IPS-NIHi11 (cell line): Measurements from ENCODE around the gene AP1S2.

Source experiments
- DNase-seq: peaks from one replicate; pipeline ENCODE4 v3.0.0; 2012; ENCODE audit warnings: mixed read lengths, low spot score

AP1S2 gene

DNA sequence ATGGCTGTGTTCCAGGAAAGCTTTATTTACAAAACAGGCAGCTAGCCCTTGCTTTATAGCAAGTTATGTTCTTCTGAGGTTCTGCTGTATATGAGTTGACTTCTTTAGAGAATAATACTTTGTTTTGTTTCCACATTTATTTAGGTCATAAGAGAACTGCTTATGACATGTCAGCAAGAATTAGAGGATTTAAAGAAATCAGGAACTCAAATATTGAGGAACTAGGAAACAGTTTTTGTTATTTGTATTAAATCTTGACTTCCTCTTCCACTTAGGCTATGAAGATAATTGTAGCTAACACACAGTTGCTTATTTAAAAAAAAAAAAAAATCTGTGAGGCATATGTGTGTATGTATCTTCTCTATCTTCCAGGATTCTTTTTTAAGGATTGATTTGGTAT is 50.0 kb downstream of the AP1S2 start:
- no peak for DNase-seq

DNA sequence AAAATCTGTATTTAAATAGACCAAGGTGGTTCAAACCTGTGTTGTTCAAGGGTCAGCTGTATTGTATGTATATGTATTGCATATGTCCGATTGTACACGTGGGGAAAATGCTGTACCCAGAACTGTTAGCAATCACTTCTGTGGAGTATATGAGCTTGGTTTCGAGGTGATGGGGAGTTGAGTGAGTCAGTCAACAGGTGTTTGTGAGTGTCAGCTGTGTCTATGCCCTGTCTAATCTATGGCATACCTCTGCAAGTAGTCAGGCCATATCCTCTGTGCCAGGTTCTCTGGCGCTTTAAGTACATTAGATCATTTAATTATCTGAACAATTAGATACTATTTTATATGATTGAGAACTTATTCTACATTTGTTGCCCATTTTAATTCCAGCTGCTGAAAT is 56.9 kb downstream of the AP1S2 start:
- DNase-seq = no peak

DNA sequence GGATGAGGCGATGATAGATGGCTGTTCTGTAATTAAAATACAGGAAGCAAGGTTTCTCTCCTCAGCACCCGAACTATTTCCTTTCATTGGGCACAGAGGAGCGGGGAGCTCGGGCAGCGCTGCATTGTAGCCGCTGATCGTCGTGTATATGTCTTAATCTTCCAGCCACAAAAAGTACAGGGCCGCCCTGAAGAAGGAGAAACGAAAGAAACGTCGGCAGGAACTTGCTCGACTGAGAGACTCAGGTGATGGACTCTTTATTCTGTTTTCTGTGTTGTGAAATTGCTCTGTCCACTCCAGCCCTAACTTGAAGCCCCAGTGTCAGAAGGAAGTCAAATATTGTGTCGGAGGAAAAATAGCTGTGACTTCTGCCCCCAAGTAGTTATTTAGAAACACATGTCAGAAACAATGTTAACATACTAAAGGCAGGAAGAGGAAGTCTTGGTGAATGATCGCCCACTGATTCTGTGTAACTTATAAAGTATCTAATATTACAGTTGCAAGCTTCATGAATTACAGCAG is 63.8 kb downstream of the AP1S2 start:
- no peak for DNase-seq

DNA sequence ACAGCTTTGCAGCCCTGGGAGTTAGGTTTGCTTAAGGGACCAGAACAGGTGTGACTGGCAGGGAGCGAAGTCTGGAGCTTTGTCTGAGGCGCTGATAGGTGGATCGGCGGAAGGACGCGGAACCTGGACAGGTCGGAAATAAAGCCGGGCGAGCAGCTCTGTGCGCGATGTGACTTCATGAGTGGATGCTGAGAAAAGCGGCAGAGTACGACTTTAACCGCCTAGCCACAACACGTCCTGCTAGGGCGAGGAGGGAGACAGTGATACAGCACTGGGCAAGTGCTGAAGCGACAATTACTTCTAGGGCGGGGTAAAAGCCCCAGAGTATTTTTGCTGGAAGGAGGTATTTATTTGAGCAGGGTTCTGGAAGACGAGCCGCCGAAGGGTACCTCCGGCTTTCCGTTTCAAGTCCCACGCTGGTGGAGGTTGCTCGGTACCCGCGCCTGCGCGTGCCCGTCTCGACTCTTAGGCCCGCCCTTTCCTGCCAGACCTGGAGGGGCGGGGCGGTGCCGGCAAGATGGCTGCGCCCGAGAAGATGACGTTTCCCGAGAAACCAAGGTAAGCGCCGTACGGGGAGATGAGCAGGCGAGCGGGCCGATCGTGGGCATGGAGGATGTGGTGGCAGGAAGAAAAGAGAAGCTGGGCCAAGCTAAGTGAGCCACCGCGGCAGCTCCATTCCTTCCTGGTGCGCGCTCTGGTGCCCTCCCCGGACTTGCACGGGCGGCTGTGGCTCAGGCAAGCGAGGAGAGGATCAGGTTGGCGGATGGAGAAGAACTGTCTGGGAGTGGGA is 64.4 kb downstream of the AP1S2 start, which contains the start of gene ZRSR2:
ZRSR2 (plus strand) TSS at position 506 of the 790 bp plus-strand sequence; CDS start at position 518, 12 bp downstream.
- peak; percentile 85 for DNase-seq

DNA sequence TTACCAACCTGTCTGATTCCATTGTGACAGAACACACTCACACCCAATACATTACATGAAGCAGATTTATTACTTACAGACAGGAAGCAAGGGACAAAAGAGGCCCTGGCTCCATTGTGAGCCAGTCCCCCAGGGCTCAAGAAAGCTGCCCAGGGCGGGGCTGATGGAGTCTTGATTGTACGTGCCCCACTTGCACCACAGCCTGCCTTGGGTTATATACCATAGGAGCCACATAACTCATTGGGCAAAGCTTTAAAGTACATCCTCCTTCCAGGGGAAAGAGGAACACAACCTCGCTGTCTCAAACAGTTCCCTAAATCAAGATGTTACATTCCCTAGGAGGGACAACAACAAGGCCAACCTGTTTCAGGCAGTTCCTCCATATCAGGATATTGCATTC is 67.7 kb downstream of the AP1S2 start:
- DNase-seq = no peak

DNA sequence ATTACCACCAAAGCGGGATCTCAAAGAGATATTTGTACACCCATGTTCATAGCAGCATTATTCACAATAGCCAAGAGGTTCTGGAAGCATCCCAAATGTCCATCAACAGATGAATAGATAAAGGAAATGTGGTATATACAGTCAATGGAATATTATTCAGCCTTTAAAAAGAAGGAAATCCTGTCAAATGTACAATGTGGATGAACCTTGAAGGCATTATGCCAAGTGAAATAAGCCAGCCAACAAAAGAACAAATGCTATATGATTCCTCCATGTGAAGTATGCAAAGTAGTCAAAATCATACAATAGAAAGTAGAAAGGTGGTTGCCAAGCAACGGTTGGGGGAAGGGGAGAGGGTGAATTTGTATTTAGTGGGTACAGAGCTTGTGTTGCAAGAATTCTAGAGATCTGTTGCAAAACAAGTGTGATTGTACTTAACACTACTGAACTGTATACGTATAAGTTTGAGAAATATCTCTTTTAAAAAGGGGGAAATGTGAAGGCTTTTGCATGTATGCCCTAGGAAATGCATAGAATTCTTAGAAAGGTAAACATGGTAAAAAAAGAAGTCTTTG is 69.3 kb downstream of the AP1S2 start:
- no peak for DNase-seq

DNA sequence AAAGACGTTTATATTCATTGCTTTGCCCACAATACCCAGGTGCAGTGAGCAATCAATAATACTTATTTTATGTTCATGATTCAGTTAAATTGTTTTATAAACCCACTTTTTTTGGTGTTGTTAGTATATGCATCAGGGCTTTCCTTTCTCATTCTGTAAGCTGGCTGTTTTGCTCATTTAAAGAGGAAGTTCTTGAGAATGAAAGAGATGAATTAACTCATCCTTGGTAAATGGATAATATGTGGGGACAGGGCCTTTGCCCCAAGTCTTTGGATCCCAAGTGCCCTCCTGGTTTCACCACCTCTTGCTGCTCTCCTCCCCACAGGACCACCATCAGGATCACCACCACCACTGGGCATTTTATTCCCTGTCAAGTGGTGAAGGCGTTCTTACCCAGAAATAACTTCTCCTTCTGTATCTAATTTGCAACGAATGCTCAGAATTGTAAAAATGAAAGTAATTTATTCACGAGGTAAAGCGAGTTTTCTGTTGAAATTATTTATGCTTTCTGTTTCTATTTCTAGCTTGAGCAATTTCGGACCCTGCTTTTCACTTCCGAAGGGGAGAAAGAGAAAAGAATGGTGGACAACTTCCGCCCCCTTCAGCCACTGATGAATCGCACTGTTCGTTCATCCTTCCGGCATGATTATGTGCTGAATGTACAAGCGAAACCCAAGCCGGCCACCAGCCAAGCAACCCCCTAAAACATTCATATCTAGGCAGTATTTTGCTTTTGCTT is 72.5 kb downstream of the AP1S2 start:
- DNase-seq = no peak
